ENCODE measurements around the gene ERBIN. TPM values are rescaled to one million over a fixed set of nuclear protein-coding genes. Genes with fewer than 3 reads are reported as not detected.
A peak's percentile ranks its signal among the peaks of the same experiment; 100 is the strongest.

ERBIN gene
- total and polyA plus RNA-seq, 2 experiments from 2014 or later = 46.4 to 112 TPM

GRCh38 chr5:65903581-65903980 lies 22.8 kb upstream of the ERBIN start:
- no peaks in the 10 kb centered on the region for H3K36me3 ChIP-seq (ENCODE audit: low read depth)
- H3K79me2 ChIP-seq (ENCODE audit: insufficient read depth) = no peaks in the 10 kb centered on the region
- H2AFZ ChIP-seq = no peak overlapping the region
- H4K20me1 ChIP-seq (ENCODE audit: insufficient read depth) = no peaks in the 10 kb centered on the region
- DNase-seq = no peak
- no peaks in the 10 kb centered on the region for H3K4me1 ChIP-seq (ENCODE audit: insufficient read depth)
- H3F3A ChIP-seq (ENCODE audit: insufficient read depth) = no peaks in the 10 kb centered on the region
- TF ChIP-seq EZH2 (IDR thresholded peaks at IDR 0.05; ENCODE audit: insufficient read depth, poor library complexity, severe bottlenecking) (no peak), EZH2phosphoT487 (IDR thresholded peaks at IDR 0.05; ENCODE audit: insufficient read depth, low read depth) (no peak)
- no peak overlapping the region for H3K4me2 ChIP-seq (ENCODE audit: unreplicated experiment)
- no peaks in the 10 kb centered on the region for H3K9me2 ChIP-seq (ENCODE audit: insufficient read depth)
- H3K9ac ChIP-seq = no peak overlapping the region
- H3K27me3 ChIP-seq (replicated peaks; ENCODE audit: insufficient read depth) = no peaks in the 10 kb centered on the region
- no peaks in the 10 kb centered on the region for H3K9me3 ChIP-seq (ENCODE audit: low read depth)
- WGBS, 2 experiments (ENCODE audit: low coverage in 1 of 2, low lambda C conversion rate in 2 of 2, missing lambda C conversion rate in 2 of 2) = 88 to 100% methylated on average over 1 of the region's 1 CpG
- no peak overlapping the region for H3K4me3 ChIP-seq
- in situ Hi-C loops (cut with MboI) = no loop called here
- H3K27ac ChIP-seq = no peak overlapping the region

GRCh38 chr5:65906256-65906655 lies 20.1 kb upstream of the ERBIN start:
- Histone ChIP-seq H3K9me2 (ENCODE audit: insufficient read depth) (no peaks in the 10 kb centered on the region), H3K36me3 (ENCODE audit: low read depth) (no peaks in the 10 kb centered on the region), H3F3A (ENCODE audit: insufficient read depth) (no peaks in the 10 kb centered on the region), H3K9me3 (ENCODE audit: low read depth) (no peaks in the 10 kb centered on the region), H3K79me2 (ENCODE audit: insufficient read depth) (no peaks in the 10 kb centered on the region), H3K27me3 (replicated peaks; ENCODE audit: insufficient read depth) (no peaks in the 10 kb centered on the region), H4K20me1 (ENCODE audit: insufficient read depth) (no peaks in the 10 kb centered on the region), H3K9ac (no peak overlapping the region), H3K4me3 (no peak overlapping the region), H3K4me1 (ENCODE audit: insufficient read depth) (no peaks in the 10 kb centered on the region), H3K4me2 (ENCODE audit: unreplicated experiment) (no peak overlapping the region), H3K27ac (no peak overlapping the region), H2AFZ (no peak overlapping the region)
- TF ChIP-seq EZH2phosphoT487 (IDR thresholded peaks at IDR 0.05; ENCODE audit: insufficient read depth, low read depth) (no peak), EZH2 (IDR thresholded peaks at IDR 0.05; ENCODE audit: insufficient read depth, poor library complexity, severe bottlenecking) (no peak)
- DNase-seq = no peak
- in situ Hi-C loops (cut with MboI) = no loop called here

- Histone ChIP-seq H3K79me2 (ENCODE audit: insufficient read depth) (no peaks in the 10 kb centered on the region), H3K4me1 (ENCODE audit: insufficient read depth) (no peaks in the 10 kb centered on the region), H3K36me3 (ENCODE audit: low read depth) (no peaks in the 10 kb centered on the region), H3K27ac (no peak overlapping the region), H3K9me2 (ENCODE audit: insufficient read depth) (no peaks in the 10 kb centered on the region), H3K27me3 (replicated peaks; ENCODE audit: insufficient read depth) (no peaks in the 10 kb centered on the region), H3K9ac (no peak overlapping the region), H3K9me3 (ENCODE audit: low read depth) (no peaks in the 10 kb centered on the region), H4K20me1 (ENCODE audit: insufficient read depth) (no peaks in the 10 kb centered on the region), H2AFZ (no peak overlapping the region), H3F3A (ENCODE audit: insufficient read depth) (no peaks in the 10 kb centered on the region), H3K4me3 (no peak overlapping the region), H3K4me2 (ENCODE audit: unreplicated experiment) (no peak overlapping the region)
- in situ Hi-C loops (cut with MboI) = no loop called here
- WGBS, 2 experiments (ENCODE audit: low coverage in 1 of 2, low lambda C conversion rate in 2 of 2, missing lambda C conversion rate in 2 of 2) = 44 to 53% methylated on average over 2 of the region's 2 CpGs
- peak; percentile 44 for DNase-seq
- no peak for TF ChIP-seq EZH2phosphoT487 (IDR thresholded peaks at IDR 0.05; ENCODE audit: insufficient read depth, low read depth)
- no peak for TF ChIP-seq EZH2 (IDR thresholded peaks at IDR 0.05; ENCODE audit: insufficient read depth, poor library complexity, severe bottlenecking)
These were observed 19.2 kb upstream of the ERBIN start for GRCh38 chr5:65907135-65907534.

DNA sequence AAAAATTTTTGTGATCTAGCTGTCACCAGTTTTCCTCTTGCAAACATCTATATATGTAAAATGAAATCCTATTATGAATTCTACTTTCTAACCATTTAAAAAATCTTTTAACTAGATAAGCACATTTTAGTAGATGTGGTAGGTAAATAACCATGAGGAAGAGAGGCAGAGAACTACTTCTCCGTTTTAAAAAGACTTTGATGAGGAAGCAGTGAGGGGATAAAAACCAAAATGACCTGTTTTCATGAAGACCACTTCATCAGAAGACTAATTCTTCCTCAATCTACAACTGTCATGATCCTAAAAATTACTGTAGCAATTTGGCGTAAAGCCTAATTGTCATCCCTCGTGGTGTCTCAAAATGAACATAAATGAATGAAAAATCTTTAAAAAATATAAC lies 15.7 kb upstream of the ERBIN start:
- H4K20me1 ChIP-seq (ENCODE audit: insufficient read depth) = no peaks in the 10 kb centered on the region
- H2AFZ ChIP-seq = no peak overlapping the region
- no peaks in the 10 kb centered on the region for H3K4me1 ChIP-seq (ENCODE audit: insufficient read depth)
- H3K9ac ChIP-seq = no peak overlapping the region
- TF ChIP-seq EZH2 (IDR thresholded peaks at IDR 0.05; ENCODE audit: insufficient read depth, poor library complexity, severe bottlenecking) (no peak), EZH2phosphoT487 (IDR thresholded peaks at IDR 0.05; ENCODE audit: insufficient read depth, low read depth) (no peak)
- no peaks in the 10 kb centered on the region for H3K9me3 ChIP-seq (ENCODE audit: low read depth)
- no peaks in the 10 kb centered on the region for H3K27me3 ChIP-seq (replicated peaks; ENCODE audit: insufficient read depth)
- no peaks in the 10 kb centered on the region; the same call in 1 of the 2 replicates for H3K9me2 ChIP-seq (ENCODE audit: insufficient read depth)
- in situ Hi-C loops (cut with MboI) = no loop called here
- H3K4me3 ChIP-seq = no peak overlapping the region
- H3F3A ChIP-seq (ENCODE audit: insufficient read depth) = no peaks in the 10 kb centered on the region
- no peaks in the 10 kb centered on the region for H3K79me2 ChIP-seq (ENCODE audit: insufficient read depth)
- no peak overlapping the region for H3K27ac ChIP-seq
- H3K4me2 ChIP-seq (ENCODE audit: unreplicated experiment) = no peak overlapping the region
- DNase-seq = no peak
- H3K36me3 ChIP-seq (ENCODE audit: low read depth) = no peaks in the 10 kb centered on the region
- WGBS, 2 experiments (ENCODE audit: low coverage in 1 of 2, low lambda C conversion rate in 2 of 2, missing lambda C conversion rate in 2 of 2) = 44 to 50% methylated on average over 3 of the region's 3 CpGs

DNA sequence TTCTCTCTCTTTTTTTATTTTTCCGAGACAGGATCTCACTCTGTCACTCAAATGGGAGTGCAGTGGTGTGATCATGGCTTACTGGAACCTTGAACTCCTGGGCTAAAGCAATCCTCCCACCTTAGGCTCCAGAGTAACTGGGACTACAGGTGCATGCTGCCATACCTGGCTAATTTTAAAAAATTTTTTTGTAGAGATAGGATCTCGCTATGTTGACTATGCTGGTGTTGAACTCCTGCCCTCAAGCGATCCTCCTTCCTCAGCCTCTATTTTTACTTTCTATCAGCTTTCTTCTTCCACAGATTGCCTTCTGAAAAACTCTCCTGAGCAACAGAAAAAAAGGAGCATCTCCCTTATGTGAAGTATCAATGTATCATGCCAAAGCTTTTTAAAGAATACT lies 14.1 kb upstream of the ERBIN start:
- in situ Hi-C loops (cut with MboI) = no loop called here
- Histone ChIP-seq H3K4me3 (no peak overlapping the region), H3K9me2 (ENCODE audit: insufficient read depth) (no peaks in the 10 kb centered on the region; the same call in 1 of the 2 replicates), H3K4me1 (ENCODE audit: insufficient read depth) (no peaks in the 10 kb centered on the region), H3K36me3 (ENCODE audit: low read depth) (no peaks in the 10 kb centered on the region), H3K27ac (no peak overlapping the region), H2AFZ (no peak overlapping the region), H3K4me2 (ENCODE audit: unreplicated experiment) (no peak overlapping the region), H3K9me3 (ENCODE audit: low read depth) (no peaks in the 10 kb centered on the region), H4K20me1 (ENCODE audit: insufficient read depth) (no peaks in the 10 kb centered on the region), H3K79me2 (ENCODE audit: insufficient read depth) (no peaks in the 10 kb centered on the region), H3K9ac (no peak overlapping the region), H3F3A (ENCODE audit: insufficient read depth) (no peaks in the 10 kb centered on the region), H3K27me3 (replicated peaks; ENCODE audit: insufficient read depth) (no peaks in the 10 kb centered on the region)
- WGBS, 2 experiments (ENCODE audit: low coverage in 1 of 2, low lambda C conversion rate in 2 of 2, missing lambda C conversion rate in 2 of 2) = 94 to 96% methylated on average over 3 of the region's 3 CpGs
- DNase-seq = no peak
- TF ChIP-seq EZH2 (IDR thresholded peaks at IDR 0.05; ENCODE audit: insufficient read depth, poor library complexity, severe bottlenecking) (no peak), EZH2phosphoT487 (IDR thresholded peaks at IDR 0.05; ENCODE audit: insufficient read depth, low read depth) (no peak)

Measured in GM23248 (cell line).